Measurements from ENCODE around the gene KIZ.

KIZ gene

GRCh38 chr20:21133917-21134622, 8.2 kb downstream of the KIZ start:
- peak; percentile 59 for DNase-seq (ENCODE audit: low read depth, low spot score)
- no peak overlapping the region for H3K4me3 ChIP-seq (ENCODE audit: low read length)

- H3K4me3 ChIP-seq (ENCODE audit: low read length), result no peak overlapping the region
- no peak for DNase-seq (ENCODE audit: low read depth, low spot score)
Measured at GRCh38 chr20:21134883-21135493, 9.1 kb downstream of the KIZ start.

GRCh38 chr20:21136015-21136732, 10.3 kb downstream of the KIZ start:
- no peak for DNase-seq (ENCODE audit: low read depth, low spot score)
- no peak overlapping the region for H3K4me3 ChIP-seq (ENCODE audit: low read length)

GRCh38 chr20:21137078-21137477, 11.2 kb downstream of the KIZ start:
- no peak for DNase-seq (ENCODE audit: low read depth, low spot score)

GRCh38 chr20:21139881-21140566, 14.1 kb downstream of the KIZ start:
- DNase-seq (ENCODE audit: low read depth, low spot score), result no peak
- no peak overlapping the region for H3K4me3 ChIP-seq (ENCODE audit: low read length)

More at GRCh38 chr20:21137078-21137477, 11.2 kb downstream of the KIZ start:
- no peak overlapping the region for H3K4me3 ChIP-seq (ENCODE audit: low read length)

GRCh38 chr20:21141825-21142224, 15.9 kb downstream of the KIZ start:
- no peak for DNase-seq (ENCODE audit: low read depth, low spot score)
- no peak overlapping the region for H3K4me3 ChIP-seq (ENCODE audit: low read length)

GRCh38 chr20:21143194-21143890, 17.5 kb downstream of the KIZ start:
- DNase-seq (ENCODE audit: low read depth, low spot score), result no peak
- no peak overlapping the region for H3K4me3 ChIP-seq (ENCODE audit: low read length)

- H3K4me3 ChIP-seq (ENCODE audit: low read length), result no peak overlapping the region
Measured at GRCh38 chr20:21145424-21145823, 19.5 kb downstream of the KIZ start.

GRCh38 chr20:21146215-21146614, 20.3 kb downstream of the KIZ start:
- H3K4me3 ChIP-seq (ENCODE audit: low read length), result no peak overlapping the region
- DNase-seq (ENCODE audit: low read depth, low spot score), result no peak

More at GRCh38 chr20:21145424-21145823, 19.5 kb downstream of the KIZ start:
- no peak for DNase-seq (ENCODE audit: low read depth, low spot score)

GRCh38 chr20:21147593-21147992, 21.7 kb downstream of the KIZ start:
- no peak for DNase-seq (ENCODE audit: low read depth, low spot score)
- H3K4me3 ChIP-seq (ENCODE audit: low read length), result no peak overlapping the region

GRCh38 chr20:21149344-21149743, 23.5 kb downstream of the KIZ start:
- DNase-seq (ENCODE audit: low read depth, low spot score), result no peak
- no peak overlapping the region for H3K4me3 ChIP-seq (ENCODE audit: low read length)

GRCh38 chr20:21151791-21152190, 25.9 kb downstream of the KIZ start:
- H3K4me3 ChIP-seq (ENCODE audit: low read length), result no peak overlapping the region
- no peak for DNase-seq (ENCODE audit: low read depth, low spot score)

- no peak for DNase-seq (ENCODE audit: low read depth, low spot score)
- no peak overlapping the region for H3K4me3 ChIP-seq (ENCODE audit: low read length)
Measured at GRCh38 chr20:21154692-21155091, 28.8 kb downstream of the KIZ start.

GRCh38 chr20:21155268-21155667, 29.4 kb downstream of the KIZ start:
- H3K4me3 ChIP-seq (ENCODE audit: low read length), result no peak overlapping the region
- no peak for DNase-seq (ENCODE audit: low read depth, low spot score)

- no peak for DNase-seq (ENCODE audit: low read depth, low spot score)
- H3K4me3 ChIP-seq (ENCODE audit: low read length), result no peak overlapping the region
Measured at GRCh38 chr20:21156266-21156665, 30.4 kb downstream of the KIZ start.

GRCh38 chr20:21157006-21157405, 31.1 kb downstream of the KIZ start:
- H3K4me3 ChIP-seq (ENCODE audit: low read length), result no peak overlapping the region
- DNase-seq (ENCODE audit: low read depth, low spot score), result no peak

GRCh38 chr20:21159658-21160380, 33.9 kb downstream of the KIZ start:
- DNase-seq (ENCODE audit: low read depth, low spot score), result no peak
- no peak overlapping the region for H3K4me3 ChIP-seq (ENCODE audit: low read length)

GRCh38 chr20:21161926-21162325, 36.0 kb downstream of the KIZ start:
- no peak overlapping the region for H3K4me3 ChIP-seq (ENCODE audit: low read length)
- no peak for DNase-seq (ENCODE audit: low read depth, low spot score)

GRCh38 chr20:21162631-21163030, 36.7 kb downstream of the KIZ start:
- no peak overlapping the region for H3K4me3 ChIP-seq (ENCODE audit: low read length)
- no peak for DNase-seq (ENCODE audit: low read depth, low spot score)
